Measurements from ENCODE around the gene ELP4.
A peak's percentile ranks its signal among the peaks of the same experiment; 100 is the strongest.

ELP4 gene

GRCh38 chr11:31815711-31816467 lies 306.3 kb downstream of the ELP4 start:
- DNase-seq: no peak

GRCh38 chr11:31816468-31817053 lies 307.0 kb downstream of the ELP4 start:
- DNase-seq: no peak

- peak; percentile 55 for DNase-seq
Measured at GRCh38 chr11:31817054-31817620, 307.6 kb downstream of the ELP4 start.

- DNase-seq: no peak
Measured at GRCh38 chr11:31817621-31818424, 308.3 kb downstream of the ELP4 start.

- DNase-seq: no peak
Measured at GRCh38 chr11:31818425-31818755, 308.8 kb downstream of the ELP4 start.

- no peak for DNase-seq
Measured at GRCh38 chr11:31818874-31819331, 309.3 kb downstream of the ELP4 start.

GRCh38 chr11:31819621-31820437 lies 310.3 kb downstream of the ELP4 start:
- DNase-seq: no peak

GRCh38 chr11:31820438-31820818 lies 310.9 kb downstream of the ELP4 start:
- DNase-seq: no peak

GRCh38 chr11:31821235-31821764 lies 311.7 kb downstream of the ELP4 start:
- no peak for DNase-seq

GRCh38 chr11:31821766-31822165 lies 312.2 kb downstream of the ELP4 start:
- no peak for DNase-seq

GRCh38 chr11:31822175-31822926 lies 312.8 kb downstream of the ELP4 start:
- peak; percentile 35 for DNase-seq

GRCh38 chr11:31822927-31823643 lies 313.5 kb downstream of the ELP4 start:
- DNase-seq: no peak

- DNase-seq: no peak
Measured at GRCh38 chr11:31823644-31824331, 314.2 kb downstream of the ELP4 start.

GRCh38 chr11:31824332-31824878 lies 314.8 kb downstream of the ELP4 start:
- DNase-seq: no peak

- DNase-seq: no peak
Measured at GRCh38 chr11:31824879-31825837, 315.6 kb downstream of the ELP4 start.

GRCh38 chr11:31825838-31826484 lies 316.4 kb downstream of the ELP4 start:
- no peak for DNase-seq

- no peak for DNase-seq
Measured at GRCh38 chr11:31826536-31827438, 317.2 kb downstream of the ELP4 start.
